ENCODE data around the gene GHRL. TPM values are rescaled to one million over a fixed set of nuclear protein-coding genes. Genes with fewer than 3 reads are reported as not detected.

The GHRL gene
- total RNA-seq, 1 experiment from 2014 or later = 0.85 TPM

DNA sequence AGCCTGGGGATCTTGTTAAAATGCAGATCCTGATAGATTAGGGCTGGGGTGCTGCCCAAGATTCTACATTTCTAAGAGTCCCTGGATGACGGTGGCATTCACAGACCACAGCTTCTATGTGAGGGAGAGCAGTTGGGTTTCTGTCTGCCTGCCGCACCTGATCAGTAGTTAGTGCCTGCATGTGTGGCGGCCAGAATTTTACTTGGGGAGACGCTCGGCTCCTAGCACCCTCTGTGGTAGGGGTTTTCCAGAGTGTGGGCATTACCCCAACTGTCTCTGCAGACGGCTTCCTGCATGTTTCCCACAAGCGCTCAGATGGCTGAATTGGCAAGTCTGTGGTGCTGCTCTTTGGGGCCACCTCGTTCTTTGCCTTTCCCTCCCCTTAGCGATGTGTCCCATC lies 8.3 kb downstream of the GHRL start:
- intact Hi-C loops (cut with micrococcal nuclease; ENCODE audit: unreplicated experiment) = no loop called here
- Mint-ChIP-seq H3K27ac (ENCODE audit: unreplicated experiment) (no peak overlapping the region), H3K4me3 (ENCODE audit: low read depth, unreplicated experiment) (no peak overlapping the region), H3K9me3 (ENCODE audit: low read depth, unreplicated experiment) (no peaks in the 10 kb centered on the region), H3K27me3 (ENCODE audit: unreplicated experiment) (no peaks in the 10 kb centered on the region), H3K36me3 (ENCODE audit: insufficient read depth, unreplicated experiment) (peaks cover 29% of the 10 kb centered on the region), H3K4me1 (ENCODE audit: low read depth, unreplicated experiment) (no peaks in the 10 kb centered on the region)
- TF ChIP-seq, protein P1, sequence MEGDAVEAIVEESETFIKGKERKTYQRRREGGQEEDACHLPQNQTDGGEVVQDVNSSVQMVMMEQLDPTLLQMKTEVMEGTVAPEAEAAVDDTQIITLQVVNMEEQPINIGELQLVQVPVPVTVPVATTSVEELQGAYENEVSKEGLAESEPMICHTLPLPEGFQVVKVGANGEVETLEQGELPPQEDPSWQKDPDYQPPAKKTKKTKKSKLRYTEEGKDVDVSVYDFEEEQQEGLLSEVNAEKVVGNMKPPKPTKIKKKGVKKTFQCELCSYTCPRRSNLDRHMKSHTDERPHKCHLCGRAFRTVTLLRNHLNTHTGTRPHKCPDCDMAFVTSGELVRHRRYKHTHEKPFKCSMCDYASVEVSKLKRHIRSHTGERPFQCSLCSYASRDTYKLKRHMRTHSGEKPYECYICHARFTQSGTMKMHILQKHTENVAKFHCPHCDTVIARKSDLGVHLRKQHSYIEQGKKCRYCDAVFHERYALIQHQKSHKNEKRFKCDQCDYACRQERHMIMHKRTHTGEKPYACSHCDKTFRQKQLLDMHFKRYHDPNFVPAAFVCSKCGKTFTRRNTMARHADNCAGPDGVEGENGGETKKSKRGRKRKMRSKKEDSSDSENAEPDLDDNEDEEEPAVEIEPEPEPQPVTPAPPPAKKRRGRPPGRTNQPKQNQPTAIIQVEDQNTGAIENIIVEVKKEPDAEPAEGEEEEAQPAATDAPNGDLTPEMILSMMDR (IDR thresholded peaks at IDR 0.05; ENCODE audit: unreplicated experiment) = no peak
- CTCF ChIA-PET = no interaction called here
- BruUV-seq (replicated peaks) = no TSS peak
- no peak for DNase-seq

DNA sequence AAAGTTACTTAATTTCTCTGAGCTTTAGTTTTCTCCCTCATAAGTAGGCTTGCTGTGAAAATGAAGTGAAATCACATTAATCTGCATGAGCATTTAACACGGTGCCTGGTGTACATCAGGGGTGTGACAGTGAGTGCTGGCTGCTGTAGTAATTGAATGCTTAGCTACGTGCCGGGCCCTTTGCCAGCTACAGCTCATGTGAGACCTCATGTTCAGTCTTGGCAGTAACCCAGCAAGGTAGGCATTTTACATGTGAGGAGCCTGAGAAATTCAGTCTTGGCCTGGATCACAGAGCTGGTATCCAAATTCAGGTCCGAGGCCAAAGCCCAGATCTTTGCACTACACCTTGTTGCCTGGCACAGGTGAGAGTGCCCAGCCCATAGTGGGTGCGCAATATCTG lies 9.1 kb downstream of the GHRL start:
- TF ChIP-seq, protein P1 (IDR thresholded peaks at IDR 0.05; ENCODE audit: unreplicated experiment) = no peak
- CTCF ChIA-PET = no interaction called here
- intact Hi-C loops (cut with micrococcal nuclease; ENCODE audit: unreplicated experiment) = no loop called here
- peaks cover 26% of the 10 kb centered on the region for H3K36me3 Mint-ChIP-seq (ENCODE audit: insufficient read depth, unreplicated experiment)
- H3K27me3 Mint-ChIP-seq (ENCODE audit: unreplicated experiment) = no peaks in the 10 kb centered on the region
- BruUV-seq (replicated peaks) = no TSS peak
- DNase-seq = no peak
- H3K4me1 Mint-ChIP-seq (ENCODE audit: low read depth, unreplicated experiment) = no peaks in the 10 kb centered on the region
- H3K27ac Mint-ChIP-seq (ENCODE audit: unreplicated experiment) = no peak overlapping the region
- H3K4me3 Mint-ChIP-seq (ENCODE audit: low read depth, unreplicated experiment) = no peak overlapping the region
- H3K9me3 Mint-ChIP-seq (ENCODE audit: low read depth, unreplicated experiment) = no peaks in the 10 kb centered on the region

DNA sequence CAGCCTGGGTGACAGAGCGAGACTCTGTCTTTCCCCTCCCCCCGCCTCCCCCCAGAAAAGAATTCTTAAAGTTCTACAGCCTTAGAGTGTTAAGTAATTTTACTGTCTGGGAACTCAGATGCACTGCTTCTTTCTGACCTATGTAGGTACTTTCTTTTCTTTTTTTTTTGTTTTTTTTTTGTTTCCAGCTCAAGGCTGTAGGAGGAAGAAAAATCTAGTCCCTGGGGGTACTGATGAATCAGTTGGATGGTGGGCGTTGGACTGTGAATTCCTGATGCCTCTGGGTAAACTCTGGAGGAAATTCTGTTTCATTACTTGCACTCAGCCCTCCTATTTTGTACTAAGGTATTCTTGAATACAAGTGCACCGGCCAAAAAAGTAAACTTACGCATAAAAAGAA lies 10.8 kb downstream of the GHRL start:
- no TSS peak for BruUV-seq (replicated peaks)
- no peaks in the 10 kb centered on the region for H3K27me3 Mint-ChIP-seq (ENCODE audit: unreplicated experiment)
- no peak overlapping the region for H3K27ac Mint-ChIP-seq (ENCODE audit: unreplicated experiment)
- no peaks in the 10 kb centered on the region for H3K9me3 Mint-ChIP-seq (ENCODE audit: low read depth, unreplicated experiment)
- no peak overlapping the region for H3K4me3 Mint-ChIP-seq (ENCODE audit: low read depth, unreplicated experiment)
- no peak for DNase-seq
- H3K4me1 Mint-ChIP-seq (ENCODE audit: low read depth, unreplicated experiment) = no peaks in the 10 kb centered on the region
- TF ChIP-seq, protein P1 (IDR thresholded peaks at IDR 0.05; ENCODE audit: unreplicated experiment) = no peak
- H3K36me3 Mint-ChIP-seq (ENCODE audit: insufficient read depth, unreplicated experiment) = peaks cover 30% of the 10 kb centered on the region
- intact Hi-C loops (cut with micrococcal nuclease; ENCODE audit: unreplicated experiment) = no loop called here
- CTCF ChIA-PET = no interaction called here

DNA sequence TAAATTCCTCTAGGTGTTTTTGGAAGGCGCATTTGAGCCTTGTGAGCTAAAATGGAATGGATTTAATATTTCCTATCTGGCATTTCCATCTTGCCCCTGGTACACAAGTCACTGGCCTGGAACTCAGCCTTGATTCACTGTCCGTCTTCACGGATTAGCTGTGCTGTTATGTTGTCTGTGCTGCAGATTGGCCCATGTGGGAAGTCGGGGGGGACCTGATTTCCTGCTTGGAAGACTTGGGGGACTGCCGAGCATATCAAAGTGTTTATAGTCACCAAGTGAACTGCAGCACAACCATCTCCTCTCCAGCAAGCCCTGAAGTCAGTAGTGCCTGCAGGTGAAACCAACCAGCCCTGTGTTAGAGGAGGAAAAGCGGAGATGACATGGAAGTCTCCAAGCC lies 12.2 kb downstream of the GHRL start:
- DNase-seq = no peak
- TF ChIP-seq, protein P1 (IDR thresholded peaks at IDR 0.05; ENCODE audit: unreplicated experiment) = no peak
- intact Hi-C loops (cut with micrococcal nuclease; ENCODE audit: unreplicated experiment) = no loop called here
- Mint-ChIP-seq H3K27ac (ENCODE audit: unreplicated experiment) (no peak overlapping the region), H3K9me3 (ENCODE audit: low read depth, unreplicated experiment) (no peaks in the 10 kb centered on the region), H3K4me1 (ENCODE audit: low read depth, unreplicated experiment) (no peaks in the 10 kb centered on the region), H3K36me3 (ENCODE audit: insufficient read depth, unreplicated experiment) (peaks cover 31% of the 10 kb centered on the region), H3K4me3 (ENCODE audit: low read depth, unreplicated experiment) (no peak overlapping the region), H3K27me3 (ENCODE audit: unreplicated experiment) (no peaks in the 10 kb centered on the region)
- CTCF ChIA-PET = no interaction called here
- no TSS peak for BruUV-seq (replicated peaks)

DNA sequence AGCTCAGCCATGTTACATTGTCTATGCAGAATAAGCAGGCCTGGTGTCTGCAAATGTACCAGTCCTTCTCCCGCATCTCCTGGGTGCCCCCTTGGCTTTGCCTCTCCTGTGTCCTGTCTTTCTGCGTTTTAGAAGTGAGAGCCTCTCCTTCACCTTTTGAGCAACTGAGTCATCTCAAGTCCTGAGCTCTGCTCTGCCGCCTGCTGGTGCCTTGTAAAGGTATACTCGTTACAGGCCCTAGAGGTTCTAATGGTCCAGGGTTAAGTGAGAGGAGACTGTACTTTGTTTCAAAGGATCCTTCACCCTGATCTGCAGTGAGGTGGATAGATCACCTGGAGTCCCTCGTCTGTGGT lies 12.6 kb downstream of the GHRL start:
- no peak for DNase-seq
- no peak overlapping the region for H3K27ac Mint-ChIP-seq (ENCODE audit: unreplicated experiment)
- no peaks in the 10 kb centered on the region for H3K27me3 Mint-ChIP-seq (ENCODE audit: unreplicated experiment)
- no peaks in the 10 kb centered on the region for H3K9me3 Mint-ChIP-seq (ENCODE audit: low read depth, unreplicated experiment)
- H3K4me1 Mint-ChIP-seq (ENCODE audit: low read depth, unreplicated experiment) = no peaks in the 10 kb centered on the region
- peaks cover 31% of the 10 kb centered on the region for H3K36me3 Mint-ChIP-seq (ENCODE audit: insufficient read depth, unreplicated experiment)
- TF ChIP-seq, protein P1 (IDR thresholded peaks at IDR 0.05; ENCODE audit: unreplicated experiment) = no peak
- intact Hi-C loops (cut with micrococcal nuclease; ENCODE audit: unreplicated experiment) = no loop called here
- CTCF ChIA-PET = no interaction called here
- no peak overlapping the region for H3K4me3 Mint-ChIP-seq (ENCODE audit: low read depth, unreplicated experiment)
- TSS peak; percentile 15 for BruUV-seq (replicated peaks)

Measured in Calu3 (cell line).